Amniotic stem cell (primary cell): ENCODE results near the gene PTH2.

Experiments used
- DNase-seq: peaks from one replicate; lab custom pipeline; 2025; lab: John Stamatoyannopoulos, UW

The PTH2 gene

GRCh38 chr19:49409441-49410029, 13.7 kb downstream of the PTH2 start:
- DNase-seq, result no peak

DNA sequence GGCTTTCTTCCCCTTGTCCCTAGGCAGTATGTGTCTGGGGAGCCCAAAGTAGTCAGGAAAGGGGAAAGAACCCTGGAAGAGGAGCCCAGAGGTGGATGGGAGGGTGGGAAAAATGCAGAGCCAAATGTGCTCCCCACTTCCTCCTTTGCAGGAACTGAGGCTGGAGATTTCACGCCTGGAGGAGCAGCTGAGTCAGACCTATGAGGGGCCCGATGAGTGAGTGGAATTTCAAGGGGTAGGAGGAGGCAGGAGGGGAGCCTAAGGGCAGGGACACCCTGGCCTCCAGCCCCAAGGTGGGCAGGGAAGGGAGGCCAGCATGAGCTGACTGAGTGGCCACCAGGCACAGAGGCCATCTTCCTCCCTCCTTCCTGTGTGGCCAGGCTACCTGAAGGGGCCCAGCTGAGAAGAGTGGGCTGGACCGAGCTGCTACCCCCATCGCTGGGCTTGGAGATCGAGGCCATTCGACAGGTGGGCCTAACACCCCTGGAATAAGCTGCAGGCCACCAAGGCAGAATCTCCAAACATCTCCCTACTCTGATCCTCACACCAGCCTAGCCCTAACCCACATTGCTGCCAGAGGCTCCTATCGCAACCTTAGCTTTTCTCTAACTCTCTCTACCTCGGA, 14.3 kb downstream of the PTH2 start:
- no peak for DNase-seq

- DNase-seq, result no peak
Observed at GRCh38 chr19:49407482-49408015, 15.7 kb downstream of the PTH2 start.

DNA sequence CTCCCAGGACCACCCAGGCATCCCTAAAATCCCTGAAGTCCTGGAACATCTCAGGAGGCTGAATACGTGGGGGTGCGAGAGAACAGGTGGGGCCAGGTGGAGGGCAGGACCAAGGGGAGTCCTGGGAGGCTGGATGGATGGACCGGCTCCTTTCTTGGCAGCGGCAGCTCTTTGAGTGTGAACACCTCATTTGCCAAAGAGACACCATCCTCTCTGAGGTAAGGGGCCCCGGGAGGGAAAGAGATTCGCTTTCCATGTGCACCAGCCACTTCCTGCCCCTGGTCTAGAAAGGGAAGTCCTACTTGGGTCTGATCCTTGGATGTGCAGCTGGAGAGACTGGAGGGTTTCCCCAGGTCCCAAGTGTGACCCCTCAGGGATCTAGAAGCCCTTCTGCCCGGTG, 16.2 kb downstream of the PTH2 start:
- DNase-seq, result no peak

- DNase-seq, result no peak
Observed at GRCh38 chr19:49403404-49404187, 19.6 kb downstream of the PTH2 start.

DNA sequence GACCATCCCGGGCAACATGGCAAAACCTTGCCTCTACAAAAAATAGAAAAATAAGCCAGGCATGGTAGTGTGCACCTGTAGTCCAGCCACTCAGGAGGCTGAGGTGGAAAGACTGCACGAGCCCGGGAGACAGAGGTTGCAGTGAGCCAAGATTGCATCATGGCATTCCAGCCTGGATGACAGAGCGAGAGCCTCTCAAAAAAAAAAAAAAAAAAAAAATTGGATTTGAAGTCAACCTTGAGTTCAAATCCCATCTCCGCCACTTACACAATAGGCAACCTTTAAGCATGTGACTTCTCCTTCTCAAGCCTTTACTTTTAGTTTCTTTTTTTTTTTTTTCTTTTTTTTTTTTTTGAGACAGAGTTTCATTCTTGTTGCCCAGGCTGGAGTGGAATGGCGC, 23.2 kb downstream of the PTH2 start:
- no peak for DNase-seq

- DNase-seq, result no peak
Observed at GRCh38 chr19:49398931-49399330, 24.3 kb downstream of the PTH2 start.

- no peak for DNase-seq
Observed at GRCh38 chr19:49398001-49398615, 25.1 kb downstream of the PTH2 start.

DNA sequence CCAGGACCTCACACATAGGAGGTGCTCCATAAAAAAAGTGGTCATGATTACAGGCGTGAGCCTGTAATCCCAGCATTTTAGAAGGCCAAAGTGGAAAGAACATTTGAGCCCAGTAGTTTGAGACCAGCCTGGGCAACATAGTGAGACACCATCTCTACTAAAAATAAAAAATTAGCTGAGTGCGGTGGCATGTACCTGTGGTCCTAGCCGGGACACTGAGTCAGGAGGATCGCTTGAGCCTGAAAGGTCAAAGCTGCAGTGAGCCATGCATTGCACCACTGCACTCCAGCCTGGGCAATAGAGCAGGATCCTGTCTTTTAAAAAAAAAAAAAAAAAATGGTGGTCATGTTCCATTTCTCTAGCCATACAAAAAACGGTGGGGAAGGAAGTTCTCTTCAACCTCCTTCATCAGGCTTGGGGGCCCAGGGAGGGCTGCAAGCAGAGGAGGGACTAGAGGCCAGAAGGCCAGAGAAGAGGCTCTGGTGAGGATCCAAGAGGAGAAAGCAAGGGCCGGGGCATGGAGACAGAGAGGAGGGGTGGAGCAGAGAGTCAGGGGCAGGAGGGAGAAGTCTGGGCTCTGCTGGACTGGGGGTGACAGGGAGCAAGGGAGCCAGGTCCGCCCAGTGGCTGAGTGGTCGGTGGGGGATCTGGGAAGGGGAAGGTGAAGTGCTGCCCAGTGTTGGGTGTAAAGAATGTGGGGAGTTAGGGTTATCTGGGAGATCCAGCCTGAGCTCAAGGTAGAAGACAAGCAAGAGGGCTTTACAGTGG, 26.3 kb downstream of the PTH2 start:
- DNase-seq, result no peak

DNA sequence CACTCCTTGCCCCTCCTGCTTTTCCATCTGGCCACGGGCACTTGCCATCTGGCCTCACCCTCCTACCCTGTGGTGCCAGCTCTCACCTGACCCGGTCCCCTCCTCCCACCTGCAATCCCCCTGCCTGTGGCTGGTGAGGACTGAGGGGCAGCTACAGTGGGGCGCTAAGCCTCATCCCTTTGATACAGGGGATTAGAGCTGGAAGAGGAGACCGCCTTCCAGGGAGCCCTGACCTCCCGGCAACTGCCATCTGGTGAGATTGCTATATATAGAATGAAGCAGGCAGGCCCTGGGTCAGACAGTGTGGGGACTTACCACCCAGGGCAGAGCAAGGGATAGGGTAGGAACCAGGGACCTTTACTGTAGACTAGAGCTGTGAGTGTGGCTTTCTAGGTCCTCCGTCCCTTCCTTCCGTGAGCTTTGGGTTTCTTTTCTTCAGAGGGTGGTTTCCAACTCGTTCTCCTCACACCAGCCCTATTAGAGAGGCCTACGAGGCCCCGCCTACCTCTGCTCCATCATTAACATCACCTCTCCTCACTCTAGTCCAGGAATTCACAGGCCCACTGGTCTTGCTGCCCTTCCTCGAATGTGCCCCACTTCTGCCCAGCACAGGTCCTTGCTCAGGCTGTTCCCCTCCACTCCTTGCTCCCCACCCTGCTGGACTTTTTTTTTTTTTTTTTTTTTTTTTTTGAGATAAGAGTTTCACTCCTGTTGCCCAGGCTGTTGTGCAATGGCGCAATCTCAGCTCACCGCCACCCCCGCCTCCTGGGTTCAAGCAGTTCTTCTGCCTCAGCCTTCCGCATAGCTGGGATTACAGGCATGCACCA, 27.4 kb downstream of the PTH2 start:
- DNase-seq, result no peak

DNA sequence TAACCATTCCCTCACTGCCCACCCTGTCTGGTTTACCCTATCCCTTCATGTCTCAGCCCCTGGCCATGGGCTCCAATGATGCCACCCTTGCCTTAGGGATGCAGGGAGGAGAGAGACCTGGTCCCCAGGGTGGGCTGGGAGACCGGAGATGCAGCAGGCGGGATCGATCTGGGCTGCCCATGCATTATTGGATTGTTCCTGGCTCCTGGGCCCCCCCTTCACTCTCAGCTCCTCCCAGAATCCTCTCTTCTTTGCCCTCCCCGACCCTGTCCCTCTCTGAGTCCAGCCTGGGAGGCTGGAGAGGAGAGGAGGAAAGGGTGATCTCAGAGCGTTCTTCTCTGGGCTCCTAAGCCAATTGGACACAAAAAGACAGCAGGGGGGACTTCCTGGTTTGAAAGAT, 29.4 kb downstream of the PTH2 start:
- no peak for DNase-seq

DNA sequence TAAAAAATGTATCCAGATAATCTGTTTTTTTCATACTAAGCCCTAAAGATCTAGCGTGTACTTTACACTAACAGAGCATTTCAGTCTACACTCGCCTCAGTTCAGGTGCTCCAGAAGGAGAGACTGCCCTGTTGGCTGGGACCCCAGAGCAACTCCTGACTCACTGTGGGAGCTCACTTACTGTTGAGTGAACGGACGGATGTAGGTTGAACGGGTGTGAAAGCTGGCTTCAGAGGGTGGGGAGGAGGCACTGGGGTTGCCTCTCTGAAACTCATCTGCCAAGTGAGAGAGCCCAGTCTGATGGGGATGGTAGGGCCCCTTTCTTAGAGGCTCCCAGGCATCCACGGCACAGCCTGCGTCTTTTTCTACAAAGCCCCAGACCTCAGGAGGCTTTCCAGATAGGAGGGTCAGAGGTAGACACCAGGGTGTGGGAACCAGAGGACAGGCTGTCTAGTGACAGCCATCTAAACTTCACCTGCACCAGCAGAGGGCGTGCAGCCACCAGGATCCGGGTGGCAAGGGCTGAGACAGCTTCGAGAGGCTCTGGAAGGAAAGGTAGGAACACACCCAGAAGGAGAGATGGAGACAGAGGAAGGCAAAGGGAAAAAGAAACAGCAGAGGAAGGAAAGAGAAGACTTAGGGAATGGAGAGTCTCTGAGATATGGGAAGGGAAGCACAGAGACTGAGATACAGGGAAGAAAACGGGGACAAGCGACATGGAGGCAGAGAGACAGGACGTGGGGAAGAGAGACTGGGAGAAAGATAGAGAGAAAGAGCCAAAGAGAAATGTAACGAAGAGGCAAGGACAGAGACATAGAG, 31.5 kb downstream of the PTH2 start:
- peak; percentile 29 for DNase-seq

DNA sequence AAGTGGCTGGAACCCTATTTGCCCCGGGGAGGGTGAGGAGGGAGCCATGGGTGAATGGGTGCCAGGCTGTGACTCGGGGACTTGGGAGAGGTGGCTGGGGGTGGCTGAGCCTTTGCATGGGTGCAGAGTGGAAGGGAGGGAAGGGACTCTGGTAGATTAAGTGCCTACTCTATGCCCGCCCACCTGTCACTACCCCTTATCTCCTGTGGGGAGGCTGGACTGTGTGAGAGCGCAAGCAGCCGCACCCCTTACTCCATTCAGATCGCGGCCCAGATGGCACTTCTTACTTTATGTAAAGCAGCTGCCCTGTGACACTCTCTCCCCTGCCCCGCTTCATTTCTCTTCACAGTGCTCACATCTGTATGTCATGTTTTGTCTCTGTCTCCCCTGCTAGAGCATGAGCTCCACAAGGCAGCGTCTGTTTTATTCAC, 32.3 kb downstream of the PTH2 start:
- no peak for DNase-seq

DNA sequence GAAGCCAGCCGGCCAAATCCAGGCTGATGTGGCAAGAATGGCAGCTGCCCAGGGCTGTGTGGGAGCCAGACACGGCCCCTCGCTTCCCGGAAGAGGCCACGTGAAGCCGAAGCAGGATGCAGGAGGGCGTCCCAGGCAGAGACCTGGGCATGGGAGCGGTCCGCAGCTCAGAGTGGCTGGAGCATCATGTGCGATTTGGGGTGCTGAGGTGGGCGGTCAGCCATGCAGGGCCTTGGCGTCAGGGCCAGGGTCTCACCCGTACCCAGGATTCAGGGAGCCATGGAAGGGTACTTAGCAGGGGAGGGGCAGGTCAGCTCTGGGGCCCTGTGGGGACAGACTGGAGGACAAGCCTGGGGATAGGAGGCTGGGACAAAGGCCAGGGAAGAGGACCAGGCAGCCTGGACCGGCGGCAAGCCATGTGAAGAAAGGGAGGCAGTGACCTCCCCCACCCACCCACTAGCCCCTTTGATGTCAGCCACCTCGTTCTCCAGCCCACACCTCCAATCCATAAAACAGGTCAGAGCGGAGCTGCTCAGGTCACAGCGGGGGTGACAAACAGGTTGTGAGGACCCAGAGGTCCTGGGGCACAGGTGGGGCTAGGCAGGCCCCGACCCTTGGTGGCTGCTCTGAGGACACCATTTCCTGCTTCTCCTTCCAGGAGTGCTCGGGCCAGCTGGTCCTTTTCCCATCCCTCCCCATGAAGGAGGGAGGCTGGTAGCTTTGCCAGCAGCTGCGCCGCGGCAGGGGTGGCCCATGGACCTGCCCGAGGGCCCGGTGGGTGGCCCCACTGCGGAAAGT, 32.9 kb downstream of the PTH2 start:
- no peak for DNase-seq

DNA sequence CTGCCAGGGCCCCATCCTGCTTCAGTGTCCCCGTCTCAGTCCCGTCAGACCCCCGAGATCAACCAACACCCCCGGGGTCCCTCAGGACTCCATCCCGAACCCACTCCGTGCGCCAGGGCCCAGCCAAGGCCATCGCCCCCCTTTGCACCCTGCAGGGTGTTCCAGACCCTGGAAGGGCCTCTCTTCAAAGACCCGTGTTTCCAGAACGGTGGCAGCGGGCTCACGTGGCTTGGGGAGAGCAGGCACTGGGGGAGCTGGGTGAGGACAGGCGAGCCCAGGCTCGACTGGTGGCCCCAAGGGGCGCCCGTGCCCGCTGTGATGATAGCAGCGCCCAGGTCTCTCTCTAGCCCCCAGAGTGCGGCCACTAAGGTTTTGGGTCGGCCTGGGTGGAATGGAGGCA, 33.8 kb downstream of the PTH2 start:
- DNase-seq, result no peak

DNA sequence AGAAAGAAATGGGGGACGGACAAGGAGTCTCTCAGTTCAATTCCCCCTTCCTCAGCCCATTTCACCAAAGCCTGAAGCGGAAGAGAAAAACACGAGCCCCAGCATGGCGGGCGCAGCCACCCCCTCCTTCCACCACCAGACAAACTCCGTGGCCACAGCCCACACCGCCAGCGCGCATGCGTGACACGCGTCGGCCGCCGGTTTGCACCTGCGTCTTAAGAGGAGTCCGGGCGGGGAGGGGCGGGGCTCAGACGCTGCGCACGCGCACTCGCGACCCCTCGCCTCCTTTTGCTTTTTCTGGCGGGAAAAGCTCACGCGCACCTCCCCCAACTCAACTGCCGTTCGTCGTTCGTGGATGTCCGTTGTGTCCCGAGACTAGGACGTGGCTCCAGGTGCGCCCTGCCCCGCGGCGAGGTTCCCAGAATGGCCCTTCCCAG, 35.3 kb downstream of the PTH2 start, which contains the start of gene KASH5:
Gene KASH5, plus strand, starts transcription at position 314 of the 437 bp plus-strand sequence. CDS start 2,635 bp downstream, outside the sequence.
- DNase-seq, result no peak

GRCh38 chr19:49383599-49383998, 39.6 kb downstream of the PTH2 start:
- DNase-seq, result no peak

- DNase-seq, result no peak
Observed at GRCh38 chr19:49382639-49383038, 40.6 kb downstream of the PTH2 start.

- no peak for DNase-seq
Observed at GRCh38 chr19:49380391-49380790, 42.9 kb downstream of the PTH2 start.
